Liver (tissue), 9 donors: ENCODE results near the gene REEP3. TPM values are rescaled to one million over a fixed set of nuclear protein-coding genes. Genes with fewer than 3 reads are reported as not detected.
A peak's percentile ranks its signal among the peaks of the same experiment; 100 is the strongest.

ENCODE experiments used
- DNase-seq: peaks from one replicate; pipeline ENCODE4 v3.0.0-alpha.2; 2017; ENCODE audit warnings: low spot score
- H3K27ac ChIP-seq, 2 donors: one replicate each; pipeline ENCODE4 v1.7.0; 2013; ENCODE audit warnings: inconsistent platforms in 2 of 2, low read length in 2 of 2, control low read depth in 1 of 2, low read depth in 1 of 2, mild to moderate bottlenecking in 1 of 2
- H3K27me3 ChIP-seq, 4 donors: one replicate each; pipeline versions ENCODE4 v1.6.1 to v1.7.0; 2013; ENCODE audit warnings: low read length in 3 of 4, inconsistent platforms in 1 of 4, mild to moderate bottlenecking in 1 of 4, moderate library complexity in 1 of 4; ENCODE audit not compliant: control insufficient read depth in 4 of 4, insufficient read depth in 4 of 4
- H3K36me3 ChIP-seq, 4 donors: one replicate each; pipeline versions ENCODE4 v1.6.1 to v1.7.0; 2013; ENCODE audit warnings: low read length in 3 of 4, mild to moderate bottlenecking in 3 of 4, low read depth in 1 of 4, moderate library complexity in 1 of 4; ENCODE audit not compliant: control insufficient read depth in 4 of 4, insufficient read depth in 3 of 4
- H3K4me1 ChIP-seq, 4 donors: one replicate each; pipeline versions ENCODE4 v1.6.1 to v1.7.0; 2013; ENCODE audit warnings: low read length in 3 of 4, mild to moderate bottlenecking in 3 of 4, moderate library complexity in 1 of 4; ENCODE audit not compliant: control insufficient read depth in 4 of 4, insufficient read depth in 4 of 4
- H3K4me3 ChIP-seq, 3 donors: one replicate each; pipeline versions ENCODE4 v1.6.1 to v1.7.0; 2013; ENCODE audit warnings: low read length in 3 of 3, control low read depth in 1 of 3, low read depth in 1 of 3, mild to moderate bottlenecking in 1 of 3
- H3K9ac ChIP-seq, 2 donors: one replicate each; pipeline ENCODE4 v1.7.0; 2013; ENCODE audit warnings: low read length in 2 of 2, mild to moderate bottlenecking in 2 of 2, moderate library complexity in 2 of 2, control low read depth in 1 of 2, low read depth in 1 of 2
- H3K9me3 ChIP-seq, 4 donors: one replicate each; pipeline versions ENCODE4 v1.6.1 to v1.7.0; 2013; ENCODE audit warnings: low read length in 3 of 4; ENCODE audit not compliant: control insufficient read depth in 4 of 4
- ATF3 ChIP-seq: IDR thresholded peaks from 2 replicates; pipeline ENCODE4 v1.6.1; 2016; ENCODE audit warnings: antibody characterized with exemption
- EGR1 ChIP-seq, 2 donors: IDR thresholded peaks; 2 replicates each; pipeline ENCODE4 v1.6.1; 2016 to 2018; ENCODE audit warnings: antibody characterized with exemption in 2 of 2, low read depth in 2 of 2
- GABPA ChIP-seq, 2 donors: IDR thresholded peaks in 1 of 2; conservative IDR thresholded peaks in 1 of 2; 2 replicates each; pipeline ENCODE4 v1.6.1; 2016; ENCODE audit warnings: antibody characterized with exemption in 2 of 2, mild to moderate bottlenecking in 1 of 2, moderate library complexity in 1 of 2
- HNF4A ChIP-seq, 2 donors: conservative IDR thresholded peaks; 2 replicates each; pipeline ENCODE4 v1.6.1; 2016; ENCODE audit warnings: antibody characterized with exemption in 2 of 2, mild to moderate bottlenecking in 2 of 2
- HNF4G ChIP-seq: IDR thresholded peaks from 2 replicates; pipeline ENCODE4 v1.6.1; 2016; ENCODE audit warnings: antibody characterized with exemption
- JUND ChIP-seq, 2 donors: IDR thresholded peaks; 2 replicates each; pipeline ENCODE4 v1.6.1; 2016; ENCODE audit warnings: antibody characterized with exemption in 2 of 2
- NR2F2 ChIP-seq: IDR thresholded peaks from 2 replicates; pipeline ENCODE4 v1.6.1; 2016; ENCODE audit warnings: antibody characterized with exemption
- RAD21 ChIP-seq, 2 donors: IDR thresholded peaks; 2 replicates each; pipeline ENCODE4 v1.6.1; 2016; ENCODE audit warnings: antibody characterized with exemption in 2 of 2, mild to moderate bottlenecking in 2 of 2
- RXRA ChIP-seq, 2 donors: IDR thresholded peaks; 2 replicates each; pipeline ENCODE4 v1.6.1; 2017 to 2018; ENCODE audit warnings: antibody characterized with exemption in 2 of 2, mild to moderate bottlenecking in 1 of 2
- SP1 ChIP-seq: IDR thresholded peaks from 2 replicates; pipeline ENCODE4 v1.6.1; 2018; ENCODE audit warnings: antibody characterized with exemption, mild to moderate bottlenecking
- ZBTB33 ChIP-seq: IDR thresholded peaks from 2 replicates; pipeline ENCODE4 v1.6.1; 2016; ENCODE audit warnings: antibody characterized with exemption
- WGBS: extraction: QIAGEN DNeasy Blood & Tissue Kit; methylation state at CpG from one replicate; pipeline ENCODE4 v1.1.7; 2013; 5-methylcytosine and 5-hydroxymethylcytosine counted together
- polyA plus RNA-seq, 2 donors: library from polyadenylated mRNA; stranded (reverse) in 1 of 2; unstranded in 1 of 2; fragments of 200-250 nt in 1 of 2; fragments of >200 nt in 1 of 2; fragmentation: Nextera tagmentation in 1 of 2; extraction: Ambion mirVana in 1 of 2; gene quantifications; one replicate each; pipeline versions ENCODE4 v1.2.1 to v1.2.3, GENCODE V29; 2013 to 2015
- total RNA-seq, 2 donors: library from RNA; depleted of rRNA; stranded (reverse); fragments of >200 nt; gene quantifications; one replicate each; pipeline ENCODE4 v1.2.3, GENCODE V29; 2014
- TF ChIP-seq, protein P1 (sequence below): IDR thresholded peaks from 2 replicates; pipeline ENCODE4 v1.6.1; 2016; ENCODE audit warnings: antibody characterized with exemption
- TF ChIP-seq, protein P2 (sequence below): fragments of 150-350 bp; IDR thresholded peaks from 2 replicates; pipeline ENCODE4 v1.5.1; 2017; ENCODE audit warnings: improper control_type of control experiment, low read depth, low read length; ENCODE audit not compliant: missing input control
- donor health status: healthy.
- donor health status: healthy.
- donor health status: healthy.
- donor health status: healthy.
- donor health status: healthy.

REEP3 gene
- total and polyA plus RNA-seq, 4 donors = 7.9 to 26.9 (median 18.2) TPM

- H3K4me3 ChIP-seq = no peak overlapping the region
- TF ChIP-seq GABPA (IDR thresholded peaks at IDR 0.05 in 1 of 2, conservative IDR thresholded peaks at IDR 0.05 in 1 of 2) (no peak), NR2F2 (peak; percentile 67), HNF4G (peak; percentile 20), HNF4A (conservative IDR thresholded peaks at IDR 0.05) (peak; percentile 45 to 67), RAD21 (IDR thresholded peaks at IDR 0.05) (peak in 1 of 2 donors; percentile 36), ZBTB33 (no peak), SP1 (peak; percentile 47), JUND (IDR thresholded peaks at IDR 0.05) (no peak), EGR1 (IDR thresholded peaks at IDR 0.05; ENCODE audit: low read depth in 2 of 2) (no peak)
- TF ChIP-seq, protein P1, sequence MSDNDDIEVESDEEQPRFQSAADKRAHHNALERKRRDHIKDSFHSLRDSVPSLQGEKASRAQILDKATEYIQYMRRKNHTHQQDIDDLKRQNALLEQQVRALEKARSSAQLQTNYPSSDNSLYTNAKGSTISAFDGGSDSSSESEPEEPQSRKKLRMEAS = no peak
- TF ChIP-seq, protein P2, sequence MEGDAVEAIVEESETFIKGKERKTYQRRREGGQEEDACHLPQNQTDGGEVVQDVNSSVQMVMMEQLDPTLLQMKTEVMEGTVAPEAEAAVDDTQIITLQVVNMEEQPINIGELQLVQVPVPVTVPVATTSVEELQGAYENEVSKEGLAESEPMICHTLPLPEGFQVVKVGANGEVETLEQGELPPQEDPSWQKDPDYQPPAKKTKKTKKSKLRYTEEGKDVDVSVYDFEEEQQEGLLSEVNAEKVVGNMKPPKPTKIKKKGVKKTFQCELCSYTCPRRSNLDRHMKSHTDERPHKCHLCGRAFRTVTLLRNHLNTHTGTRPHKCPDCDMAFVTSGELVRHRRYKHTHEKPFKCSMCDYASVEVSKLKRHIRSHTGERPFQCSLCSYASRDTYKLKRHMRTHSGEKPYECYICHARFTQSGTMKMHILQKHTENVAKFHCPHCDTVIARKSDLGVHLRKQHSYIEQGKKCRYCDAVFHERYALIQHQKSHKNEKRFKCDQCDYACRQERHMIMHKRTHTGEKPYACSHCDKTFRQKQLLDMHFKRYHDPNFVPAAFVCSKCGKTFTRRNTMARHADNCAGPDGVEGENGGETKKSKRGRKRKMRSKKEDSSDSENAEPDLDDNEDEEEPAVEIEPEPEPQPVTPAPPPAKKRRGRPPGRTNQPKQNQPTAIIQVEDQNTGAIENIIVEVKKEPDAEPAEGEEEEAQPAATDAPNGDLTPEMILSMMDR = no peak
Measured at GRCh38 chr10:63644418-63645142, 123.4 kb downstream of the REEP3 start.

GRCh38 chr10:63645195-63645594 is 124.0 kb downstream of the REEP3 start:
- no peak overlapping the region for H3K4me3 ChIP-seq
- no peak for TF ChIP-seq RXRA (IDR thresholded peaks at IDR 0.05)
- TF ChIP-seq, protein P1 = no peak
- TF ChIP-seq SP1 = no peak
- TF ChIP-seq ATF3 = no peak
- TF ChIP-seq RAD21 (IDR thresholded peaks at IDR 0.05) = no peak
- no peaks in the 10 kb centered on the region for H3K36me3 ChIP-seq
- no peak for DNase-seq
- H3K9me3 ChIP-seq = no peaks in the 10 kb centered on the region
- 96% methylated on average over 2 of the region's 2 CpGs for WGBS
- no peaks in the 10 kb centered on the region for H3K27me3 ChIP-seq
- no peak overlapping the region for H3K9ac ChIP-seq
- H3K27ac ChIP-seq = peak overlapping the region; percentile 29 to 56
- H3K4me1 ChIP-seq = peaks cover 0 to 2% (median 0%) of the 10 kb centered on the region in 4 donors

More at GRCh38 chr10:63644418-63645142, 123.4 kb downstream of the REEP3 start:
- peak overlapping the region in 1 of 2 donors; percentile 22 for H3K9ac ChIP-seq
- H3K27ac ChIP-seq = peak overlapping the region; percentile 29 to 56
- no peaks in the 10 kb centered on the region for H3K27me3 ChIP-seq
- no peaks in the 10 kb centered on the region for H3K9me3 ChIP-seq
- DNase-seq = no peak
- H3K4me1 ChIP-seq = peaks cover 0 to 2% (median 0%) of the 10 kb centered on the region in 4 donors
- 58% methylated on average over 4 of the region's 4 CpGs for WGBS
- H3K36me3 ChIP-seq = no peaks in the 10 kb centered on the region
